HCT116 (cell line): ENCODE measurements around the gene SMIM24. TPM values are rescaled to one million over a fixed set of nuclear protein-coding genes. Genes with fewer than 3 reads are reported as not detected.
A peak's percentile ranks its signal among the peaks of the same experiment; 100 is the strongest.

ENCODE experiments used
- ATAC-seq: fragments of 200-7000 bp; cut with Tn5 transposase; 2 replicates; pipeline ENCODE4 v1.9.1; 2020; ENCODE audit warnings: mild to moderate bottlenecking, moderate library complexity
- BruUV-seq: library from RNA; stranded (reverse); fragments of 400-500 nt; replicated peaks from 2 replicates; lab custom pipeline; 2021; lab: Mats Ljungman, UMichigan
- CTCF ChIA-PET: fragments of 300-600 bp; sonication (Branson Sonifier 250); formaldehyde crosslinking; loops from one replicate; lab custom pipeline; 2021; ENCODE audit warnings: antibody characterized with exemption; lab: Charles Lee
- POLR2A ChIA-PET: fragments of 300-600, 350-600 bp; sonication (Branson Sonifier 250); formaldehyde crosslinking; loops from one replicate; lab custom pipeline; 2021; ENCODE audit warnings: antibody characterized with exemption; lab: Charles Lee
- RAD21 ChIA-PET, 2 experiments: fragments of 300-600 bp; sonication (Branson Sonifier 250); formaldehyde crosslinking; loops; one replicate each; lab custom pipeline; 2023; ENCODE audit warnings: low total read pairs in 2 of 2; ENCODE audit not compliant: uncharacterized antibody in 2 of 2, unreplicated experiment in 2 of 2, low non-redundant PET in 1 of 2; lab: Charles Lee
- DNase-seq: peaks from one replicate; pipeline ENCODE4 v3.0.0-alpha.2; 2010; ENCODE audit warnings: low read depth, low spot score
- H2AFZ ChIP-seq: fragments of 200-600 bp; shearing (Covaris generic), sonication (generic); 2 replicates; pipeline ENCODE4 v1.6.1; 2017; ENCODE audit warnings: low read depth, mixed run types, mixed read lengths, antibody characterized with exemption, low read length; ENCODE audit not compliant: poor library complexity, severe bottlenecking
- H3K27ac ChIP-seq: 2 replicates; pipeline ENCODE4 v1.5.1; 2012; ENCODE audit warnings: low read depth, low read length
- H3K27me3 ChIP-seq: fragments of 200-600 bp; sonication (generic); 2 replicates; pipeline ENCODE4 v1.6.1; 2016; ENCODE audit warnings: mixed run types, low read length, mixed read lengths; ENCODE audit not compliant: insufficient read depth
- H3K36me3 ChIP-seq, 2 experiments: fragments of 200-500 bp in 1 of 2; fragments of 200-600 bp in 1 of 2; sonication (Bioruptor generic) in 1 of 2; sonication (generic) in 1 of 2; 2 replicates each; pipeline versions ENCODE4 v1.5.1 to v1.6.1; 2014 to 2016; ENCODE audit warnings: low read length in 2 of 2, inconsistent platforms in 1 of 2, mixed read lengths in 1 of 2, mixed run types in 1 of 2; ENCODE audit not compliant: insufficient read depth in 2 of 2, control insufficient read depth in 1 of 2
- H3K4me1 ChIP-seq, 2 experiments: fragments of 200-600 bp in 1 of 2; sonication (generic) in 1 of 2; 2 replicates each; pipeline versions ENCODE4 v1.5.1 to v1.6.1; 2012 to 2017; ENCODE audit warnings: low read length in 2 of 2, inconsistent platforms in 1 of 2, mild to moderate bottlenecking in 1 of 2, mixed read lengths in 1 of 2, mixed run types in 1 of 2, moderate library complexity in 1 of 2; ENCODE audit not compliant: insufficient read depth in 2 of 2, control insufficient read depth in 1 of 2
- H3K4me2 ChIP-seq: fragments of 200-600 bp; sonication (generic); 2 replicates; pipeline ENCODE4 v1.6.1; 2017; ENCODE audit warnings: mixed run types, low read length, mixed read lengths
- H3K4me3 ChIP-seq, 2 experiments: fragments of 200-600 bp in 1 of 2; sonication (generic) in 1 of 2; replicated peaks in 1 of 2; 2 replicates each; pipeline ENCODE4 v1.5.1; 2011 to 2016; ENCODE audit warnings: low read length in 2 of 2, control low read depth in 1 of 2, low read depth in 1 of 2, mild to moderate bottlenecking in 1 of 2, mixed read lengths in 1 of 2, mixed run types in 1 of 2
- H3K79me2 ChIP-seq: fragments of 200-600 bp; sonication (generic); 2 replicates; pipeline ENCODE4 v1.6.1; 2017; ENCODE audit warnings: mild to moderate bottlenecking, mixed run types, low read length, moderate library complexity, mixed read lengths; ENCODE audit not compliant: insufficient read depth
- H3K9ac ChIP-seq: fragments of 200-600 bp; sonication (generic); 2 replicates; pipeline ENCODE4 v1.6.1; 2016; ENCODE audit warnings: low read length, mixed read lengths
- H3K9me2 ChIP-seq: fragments of 200-600 bp; sonication (generic), shearing (Covaris generic); 2 replicates; pipeline ENCODE4 v1.6.1; 2017; ENCODE audit warnings: mixed run types, mild to moderate bottlenecking, moderate library complexity; ENCODE audit not compliant: insufficient read depth
- H3K9me3 ChIP-seq, 2 experiments: fragments of 200-500 bp in 1 of 2; fragments of 200-600 bp in 1 of 2; sonication (Bioruptor generic) in 1 of 2; sonication (generic) in 1 of 2; 2 replicates each; pipeline ENCODE4 v1.6.1; 2014 to 2017; ENCODE audit warnings: low read length in 2 of 2, mixed read lengths in 2 of 2, inconsistent platforms in 1 of 2, low read depth in 1 of 2, mild to moderate bottlenecking in 1 of 2, mixed run types in 1 of 2, moderate library complexity in 1 of 2; ENCODE audit not compliant: control insufficient read depth in 1 of 2, insufficient read depth in 1 of 2
- H4K20me1 ChIP-seq: fragments of 200-600 bp; sonication (generic), shearing (Covaris generic); 2 replicates; pipeline ENCODE4 v1.6.1; 2017; ENCODE audit warnings: mixed run types, mild to moderate bottlenecking, moderate library complexity; ENCODE audit not compliant: insufficient read depth
- CBX3 ChIP-seq: IDR thresholded peaks from 2 replicates; pipeline ENCODE4 v1.6.1; 2012; ENCODE audit warnings: low read depth
- EGR1 ChIP-seq: IDR thresholded peaks from 2 replicates; pipeline ENCODE4 v1.6.1; 2012; ENCODE audit warnings: low read depth
- ELF1 ChIP-seq: IDR thresholded peaks from 2 replicates; pipeline ENCODE4 v1.6.1; 2012; ENCODE audit warnings: low read depth, borderline replicate concordance
- EZH2 ChIP-seq: fragments of 200-600 bp; sonication (generic); IDR thresholded peaks from 2 replicates; pipeline ENCODE4 v1.6.1; 2017; ENCODE audit warnings: antibody characterized with exemption, mixed run types
- EZH2phosphoT487 ChIP-seq: fragments of 200-600 bp; IDR thresholded peaks from 2 replicates; pipeline ENCODE4 v1.6.1; 2018; ENCODE audit warnings: antibody characterized with exemption, borderline replicate concordance
- FOSL1 ChIP-seq: IDR thresholded peaks from 2 replicates; pipeline ENCODE4 v1.6.1; 2012; ENCODE audit warnings: low read depth
- POLR2AphosphoS5 ChIP-seq: IDR thresholded peaks from 2 replicates; pipeline ENCODE4 v1.6.1; 2011; ENCODE audit warnings: mild to moderate bottlenecking, low read depth, low read length, moderate library complexity
- SIN3A ChIP-seq: IDR thresholded peaks from 2 replicates; pipeline ENCODE4 v1.6.1; 2012; ENCODE audit warnings: low read depth
- SP1 ChIP-seq: IDR thresholded peaks from 2 replicates; pipeline ENCODE4 v1.6.1; 2012; ENCODE audit warnings: low read depth
- SRF ChIP-seq: IDR thresholded peaks from 2 replicates; pipeline ENCODE4 v1.6.1; 2012; ENCODE audit warnings: low read depth
- YY1 ChIP-seq: IDR thresholded peaks from 2 replicates; pipeline ENCODE4 v1.6.1; 2011; ENCODE audit warnings: low read length, low read depth, moderate library complexity, mild to moderate bottlenecking; ENCODE audit not compliant: insufficient replicate concordance; ENCODE audit errors: extremely low read depth
- ZFX ChIP-seq: fragments of 450-650 bp; IDR thresholded peaks from 2 replicates; pipeline ENCODE4 v1.6.1; 2017
- intact Hi-C: fragments of 100-400 bp; cut with micrococcal nuclease; formaldehyde crosslinking; loops from 2 replicates; pipeline ENCODE4 v1.10.0; 2022
- total RNA-seq: library from RNA; stranded (reverse); gene quantifications from one replicate; pipeline ENCODE4 v1.2.1, GENCODE V29; 2021; ENCODE audit not compliant: unreplicated experiment
- TF ChIP-seq, protein P1 (sequence below): IDR thresholded peaks from 2 replicates; pipeline ENCODE4 v1.6.1; 2012
- TF ChIP-seq, protein P2 (sequence below): IDR thresholded peaks from 2 replicates; pipeline ENCODE4 v1.6.1; 2012

SMIM24 gene
- total RNA-seq, 1 experiment from 2014 or later: not detected

DNA sequence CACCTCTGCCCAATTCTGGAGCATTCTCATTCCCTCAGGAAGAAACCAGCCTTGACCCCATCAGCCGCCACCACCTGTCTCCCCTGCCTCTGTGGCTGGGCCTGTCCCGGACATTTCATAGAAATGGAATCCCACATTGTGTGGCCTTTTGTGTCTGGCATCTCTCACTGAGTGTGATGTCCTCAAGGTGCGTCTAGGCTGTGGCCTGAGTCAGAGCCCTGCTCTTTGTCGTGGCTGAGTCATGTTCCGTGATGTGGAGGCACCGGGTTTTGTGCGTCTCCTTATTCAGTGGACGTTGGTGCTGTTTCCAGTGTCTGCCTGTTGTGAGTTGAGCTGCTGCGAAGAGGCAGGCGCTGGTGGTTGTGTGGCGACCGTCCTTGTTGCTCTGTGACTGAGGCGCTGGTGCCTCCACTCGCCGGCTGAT is 29.3 kb upstream of the SMIM24 start:
- Histone ChIP-seq H3K36me3 (peaks cover 2 to 12% of the 10 kb centered on the region in 2 experiments; a peak in 2 of 4 replicates), H3K27me3 (no peaks in the 10 kb centered on the region), H3K9me3 (no peaks in the 10 kb centered on the region), H3K4me3 (no peak overlapping the region), H3K79me2 (peaks cover 83% of the 10 kb centered on the region), H3K4me1 (peaks cover 21 to 40% of the 10 kb centered on the region in 2 experiments), H2AFZ (no peak overlapping the region), H3K9me2 (no peaks in the 10 kb centered on the region), H3K9ac (no peak overlapping the region), H3K4me2 (peak overlapping the region; percentile 25; the same call in 1 of the 2 replicates), H3K27ac (no peak overlapping the region), H4K20me1 (no peaks in the 10 kb centered on the region)
- POLR2A ChIA-PET: no interaction called here
- intact Hi-C loops: no loop called here
- CTCF ChIA-PET: no interaction called here
- TF ChIP-seq, protein P1, sequence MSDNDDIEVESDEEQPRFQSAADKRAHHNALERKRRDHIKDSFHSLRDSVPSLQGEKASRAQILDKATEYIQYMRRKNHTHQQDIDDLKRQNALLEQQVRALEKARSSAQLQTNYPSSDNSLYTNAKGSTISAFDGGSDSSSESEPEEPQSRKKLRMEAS: no peak
- TF ChIP-seq FOSL1 (no peak), EZH2phosphoT487 (no peak), SRF (no peak), SIN3A (no peak)
- RAD21 ChIA-PET: no interaction called here
- no peak for DNase-seq
- BruUV-seq: no TSS peak
- no peak for ATAC-seq

DNA sequence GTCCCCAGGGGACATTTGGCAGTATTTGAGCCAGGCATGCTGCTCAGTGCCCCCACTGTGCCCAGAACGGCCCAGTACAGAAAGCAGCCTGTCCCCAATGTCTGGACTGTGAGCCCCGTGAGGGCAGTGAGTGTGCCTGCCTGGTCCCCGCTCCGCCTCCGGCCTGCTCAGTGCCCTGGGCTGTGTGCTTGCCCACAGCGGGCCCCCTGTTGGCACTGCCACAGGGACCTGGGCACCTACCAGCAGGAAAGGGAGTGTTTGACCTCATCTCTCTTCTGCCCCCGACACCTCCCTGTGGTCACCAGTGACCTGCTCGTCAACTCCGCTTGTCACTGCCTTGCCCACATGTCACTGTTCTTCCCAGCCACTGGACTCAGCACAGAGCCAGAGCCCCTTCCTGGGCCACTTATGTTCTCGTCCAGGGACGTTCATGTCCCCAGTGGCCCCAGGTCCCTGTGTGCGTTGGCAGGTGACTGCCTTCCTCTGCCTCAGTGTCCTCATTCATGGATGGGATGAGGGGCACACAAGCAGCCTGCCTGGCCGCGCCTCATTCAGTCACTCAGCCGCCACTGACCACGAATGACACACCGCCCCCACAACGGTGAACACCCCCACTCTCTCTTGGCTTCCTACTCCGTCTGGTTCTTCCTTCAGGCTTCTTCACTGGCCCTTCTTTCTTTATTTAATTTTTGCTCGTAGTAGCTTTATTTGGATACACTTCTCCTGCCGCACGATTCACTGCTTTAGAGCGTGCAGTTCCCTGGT is 28.6 kb upstream of the SMIM24 start:
- Histone ChIP-seq H3K27ac (peak overlapping the region; percentile 24; the same call in 1 of the 2 replicates), H3K27me3 (no peaks in the 10 kb centered on the region), H3K4me3 (no peak overlapping the region), H4K20me1 (no peaks in the 10 kb centered on the region), H3K79me2 (peaks cover 77% of the 10 kb centered on the region), H3K36me3 (peaks cover 2 to 12% of the 10 kb centered on the region in 2 experiments; a peak in 2 of 4 replicates), H2AFZ (no peak overlapping the region), H3K9me3 (no peaks in the 10 kb centered on the region), H3K9me2 (no peaks in the 10 kb centered on the region), H3K9ac (no peak overlapping the region), H3K4me1 (peaks cover 23 to 40% of the 10 kb centered on the region in 2 experiments), H3K4me2 (peak overlapping the region; percentile 25; the same call in 1 of the 2 replicates)
- POLR2A ChIA-PET: no interaction called here
- DNase-seq (no peak), ATAC-seq (no peak)
- TF ChIP-seq EGR1 (no peak), SIN3A (no peak), CBX3 (no peak), YY1 (no peak), POLR2AphosphoS5 (no peak), ELF1 (no peak), SRF (no peak), EZH2 (no peak), SP1 (no peak), ZFX (no peak)
- TF ChIP-seq, protein P1: no peak
- TF ChIP-seq, protein P2, sequence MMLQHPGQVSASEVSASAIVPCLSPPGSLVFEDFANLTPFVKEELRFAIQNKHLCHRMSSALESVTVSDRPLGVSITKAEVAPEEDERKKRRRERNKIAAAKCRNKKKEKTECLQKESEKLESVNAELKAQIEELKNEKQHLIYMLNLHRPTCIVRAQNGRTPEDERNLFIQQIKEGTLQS: no peak
- CTCF ChIA-PET: no interaction called here
- intact Hi-C loops: no loop called here
- RAD21 ChIA-PET: no interaction called here
- BruUV-seq: no TSS peak
